MM.1S (cell line): ENCODE measurements around the gene FGF1.

Experiments
- DNase-seq: peaks from one replicate; pipeline ENCODE4 v3.0.0-alpha.2; 2015
- H2AFZ ChIP-seq: fragments of 300-600 bp; sonication (generic); 2 replicates; pipeline ENCODE4 v1.6.0; 2016; ENCODE audit warnings: antibody characterized with exemption, low read length
- H3F3A ChIP-seq: fragments of 300-600 bp; sonication (generic); 2 replicates; pipeline ENCODE4 v1.6.1; 2016; ENCODE audit warnings: mild to moderate bottlenecking, antibody characterized with exemption, low read length, moderate library complexity, mixed read lengths; ENCODE audit not compliant: insufficient read depth
- H3K27ac ChIP-seq: fragments of 300-600 bp; sonication (generic); 2 replicates; pipeline ENCODE4 v1.5.1; 2016; ENCODE audit warnings: mild to moderate bottlenecking, low read length
- H3K27me3 ChIP-seq: fragments of 300-600 bp; sonication (generic); replicated peaks from 2 replicates; pipeline ENCODE4 v1.6.0; 2016; ENCODE audit warnings: low read length; ENCODE audit not compliant: insufficient read depth
- H3K36me3 ChIP-seq: fragments of 300-600 bp; sonication (generic); replicated peaks from 2 replicates; pipeline ENCODE4 v1.6.1; 2016; ENCODE audit warnings: mild to moderate bottlenecking, low read length, mixed read lengths; ENCODE audit not compliant: insufficient read depth
- H3K4me1 ChIP-seq: fragments of 300-600 bp; sonication (generic); 2 replicates; pipeline ENCODE4 v1.6.1; 2016; ENCODE audit warnings: low read length, mixed read lengths
- H3K4me2 ChIP-seq: fragments of 300-600 bp; sonication (generic); 2 replicates; pipeline ENCODE4 v1.6.0; 2016; ENCODE audit warnings: low read depth, low read length
- H3K4me3 ChIP-seq: fragments of 300-600 bp; sonication (generic); 2 replicates; pipeline ENCODE4 v1.5.1; 2016; ENCODE audit warnings: low read length, mixed read lengths
- H3K79me2 ChIP-seq: fragments of 300-600 bp; sonication (generic); 2 replicates; pipeline ENCODE4 v1.6.1; 2016; ENCODE audit warnings: mixed run types, low read length, mixed read lengths
- H3K9ac ChIP-seq: fragments of 300-600 bp; sonication (generic); 2 replicates; pipeline ENCODE4 v1.6.1; 2016; ENCODE audit warnings: low read length, mixed read lengths
- H3K9me2 ChIP-seq: fragments of 300-600 bp; sonication (generic); replicated peaks from 2 replicates; pipeline ENCODE4 v1.6.1; 2016; ENCODE audit warnings: mild to moderate bottlenecking, low read length, mixed read lengths; ENCODE audit not compliant: insufficient read depth
- H3K9me3 ChIP-seq: fragments of 300-600 bp; sonication (generic); replicated peaks from 2 replicates; pipeline ENCODE4 v1.6.1; 2016; ENCODE audit warnings: mild to moderate bottlenecking, low read length, mixed read lengths; ENCODE audit not compliant: insufficient read depth
- H4K20me1 ChIP-seq: fragments of 300-600 bp; sonication (generic); 2 replicates; pipeline ENCODE4 v1.6.1; 2016; ENCODE audit warnings: mild to moderate bottlenecking, low read length, moderate library complexity, mixed read lengths; ENCODE audit not compliant: insufficient read depth
- CTCF ChIP-seq: fragments of 300-600 bp; sonication (generic); IDR thresholded peaks from 2 replicates; pipeline ENCODE4 v1.5.1; 2016; ENCODE audit warnings: antibody characterized with exemption, low read length, mixed read lengths
- EZH2 ChIP-seq: fragments of 300-600 bp; sonication (generic); optimal IDR thresholded peaks from 2 replicates; pipeline ENCODE3; 2017; ENCODE audit warnings: low read depth, mild to moderate bottlenecking, antibody characterized with exemption, low read length, mixed read lengths
- EZH2phosphoT487 ChIP-seq: fragments of 300-600 bp; sonication (generic); IDR thresholded peaks from 2 replicates; pipeline ENCODE4 v1.6.1; 2018; ENCODE audit warnings: antibody characterized with exemption, low read length

FGF1 gene

DNA sequence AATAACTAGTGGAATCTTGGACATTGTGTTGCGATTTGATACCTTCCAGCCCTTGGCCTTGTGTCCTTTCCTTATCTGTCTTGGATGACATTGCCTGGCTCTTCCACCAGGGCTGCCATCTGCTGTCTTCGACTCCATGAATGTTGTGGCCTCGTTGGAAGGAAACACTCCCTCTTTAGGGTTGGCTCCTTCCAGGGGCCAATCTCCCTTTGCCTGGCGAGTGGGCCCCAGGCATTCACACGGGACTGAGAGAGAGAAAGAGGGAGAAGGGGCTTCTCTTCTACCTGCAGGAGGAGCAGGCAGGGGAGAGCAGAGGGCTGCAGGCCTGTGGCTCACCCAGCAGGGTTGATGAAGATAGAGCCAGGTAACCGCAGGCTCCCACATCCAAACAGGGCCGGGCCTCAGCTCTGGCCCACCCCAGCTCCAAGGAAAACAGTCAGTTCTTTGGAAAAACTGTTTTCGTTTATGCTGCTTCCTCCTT is 31.3 kb downstream of the FGF1 start:
- no peaks in the 10 kb centered on the region for H4K20me1 ChIP-seq
- no peaks in the 10 kb centered on the region for H3K79me2 ChIP-seq
- H3K4me1 ChIP-seq, result no peaks in the 10 kb centered on the region
- H3K27me3 ChIP-seq, result no peaks in the 10 kb centered on the region
- no peak for TF ChIP-seq EZH2phosphoT487
- TF ChIP-seq CTCF, result no peak
- no peak for TF ChIP-seq EZH2
- H3K9me3 ChIP-seq, result no peaks in the 10 kb centered on the region
- no peak overlapping the region for H3K9ac ChIP-seq
- no peaks in the 10 kb centered on the region for H3K9me2 ChIP-seq
- H3F3A ChIP-seq, result no peaks in the 10 kb centered on the region
- no peak for DNase-seq
- H2AFZ ChIP-seq, result no peak overlapping the region
- H3K4me2 ChIP-seq, result no peak overlapping the region
- H3K4me3 ChIP-seq, result no peak overlapping the region
- no peaks in the 10 kb centered on the region for H3K36me3 ChIP-seq
- no peak overlapping the region for H3K27ac ChIP-seq

GRCh38 chr5:142653321-142653720 is 32.6 kb downstream of the FGF1 start:
- H3K9me3 ChIP-seq, result no peaks in the 10 kb centered on the region
- H3K4me1 ChIP-seq, result no peaks in the 10 kb centered on the region
- H3K79me2 ChIP-seq, result no peaks in the 10 kb centered on the region
- no peak for TF ChIP-seq EZH2
- TF ChIP-seq CTCF, result no peak
- no peak for TF ChIP-seq EZH2phosphoT487
- H3K36me3 ChIP-seq, result no peaks in the 10 kb centered on the region
- no peak overlapping the region for H2AFZ ChIP-seq
- no peak overlapping the region for H3K9ac ChIP-seq
- H3K27me3 ChIP-seq, result no peaks in the 10 kb centered on the region
- H3K9me2 ChIP-seq, result no peaks in the 10 kb centered on the region
- H3K27ac ChIP-seq, result no peak overlapping the region
- DNase-seq, result no peak
- H3K4me3 ChIP-seq, result no peak overlapping the region
- H3F3A ChIP-seq, result no peaks in the 10 kb centered on the region
- no peak overlapping the region for H3K4me2 ChIP-seq
- H4K20me1 ChIP-seq, result no peaks in the 10 kb centered on the region

- H3K4me1 ChIP-seq, result no peaks in the 10 kb centered on the region
- no peak overlapping the region for H3K4me3 ChIP-seq
- no peak overlapping the region for H3K4me2 ChIP-seq
- no peaks in the 10 kb centered on the region for H3K36me3 ChIP-seq
- H3K9me3 ChIP-seq, result no peaks in the 10 kb centered on the region
- no peaks in the 10 kb centered on the region for H3F3A ChIP-seq
- no peaks in the 10 kb centered on the region for H3K79me2 ChIP-seq
- no peaks in the 10 kb centered on the region for H3K27me3 ChIP-seq
- no peaks in the 10 kb centered on the region for H3K9me2 ChIP-seq
- H3K27ac ChIP-seq, result no peak overlapping the region
- H4K20me1 ChIP-seq, result no peaks in the 10 kb centered on the region
- H3K9ac ChIP-seq, result no peak overlapping the region
- no peak overlapping the region for H2AFZ ChIP-seq
- TF ChIP-seq EZH2phosphoT487, result no peak
- no peak for TF ChIP-seq CTCF
- no peak for TF ChIP-seq EZH2
- no peak for DNase-seq
Observed at GRCh38 chr5:142652563-142652962, 33.3 kb downstream of the FGF1 start.
